CD4-positive, alpha-beta T cell treated with Interleukin-1 beta for 1 hour (primary cell): ENCODE results near the gene APH1B.
"Not testable (repeated sequence)": the region's sequence is repeated elsewhere in the genome, so short reads cannot be mapped to it uniquely, and the experiment has no call there.

Experiments
- DNase-seq, 2 donors: peaks; one replicate each; pipeline ENCODE4 v3.0.0-alpha.2; 2020 to 2022

Gene APH1B

DNA sequence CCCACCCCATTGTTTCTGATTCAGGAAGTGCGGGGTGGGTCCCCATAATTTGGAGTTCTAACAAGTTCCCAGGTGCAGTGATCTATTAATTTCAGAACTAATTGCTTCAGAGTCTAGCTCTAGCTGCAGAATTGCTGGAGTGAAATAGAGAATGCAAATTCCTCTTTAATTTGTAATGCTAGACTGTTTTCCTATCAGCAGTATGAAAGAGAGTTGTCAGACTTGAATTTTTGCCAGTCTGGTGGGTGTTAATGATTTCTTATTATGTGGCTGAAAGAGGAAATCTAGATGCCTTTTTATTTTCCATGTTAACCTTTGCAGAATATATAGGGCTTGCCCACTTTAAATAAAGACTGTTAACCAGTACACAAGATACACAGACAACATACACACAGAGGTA lies 23.7 kb downstream of the APH1B start:
- no peak for DNase-seq

DNA sequence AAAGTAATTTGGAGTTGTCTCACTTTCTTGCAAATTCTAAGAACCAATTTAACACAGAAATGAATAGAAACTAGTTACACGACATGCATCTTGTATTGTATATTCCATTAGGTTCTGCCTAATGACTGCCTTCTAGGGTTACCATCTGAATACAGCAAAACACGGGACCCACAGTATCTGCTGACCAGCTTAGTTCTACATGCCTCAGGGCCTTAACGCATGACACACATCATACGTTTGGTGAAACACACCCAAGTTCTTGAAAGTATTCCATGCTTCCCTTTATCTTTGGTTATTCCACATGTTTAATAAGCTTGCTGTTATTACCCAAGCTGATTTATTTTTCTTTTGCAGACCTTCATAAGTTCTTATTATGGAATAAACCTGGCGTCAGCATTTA lies 27.9 kb downstream of the APH1B start:
- DNase-seq: no peak

DNA sequence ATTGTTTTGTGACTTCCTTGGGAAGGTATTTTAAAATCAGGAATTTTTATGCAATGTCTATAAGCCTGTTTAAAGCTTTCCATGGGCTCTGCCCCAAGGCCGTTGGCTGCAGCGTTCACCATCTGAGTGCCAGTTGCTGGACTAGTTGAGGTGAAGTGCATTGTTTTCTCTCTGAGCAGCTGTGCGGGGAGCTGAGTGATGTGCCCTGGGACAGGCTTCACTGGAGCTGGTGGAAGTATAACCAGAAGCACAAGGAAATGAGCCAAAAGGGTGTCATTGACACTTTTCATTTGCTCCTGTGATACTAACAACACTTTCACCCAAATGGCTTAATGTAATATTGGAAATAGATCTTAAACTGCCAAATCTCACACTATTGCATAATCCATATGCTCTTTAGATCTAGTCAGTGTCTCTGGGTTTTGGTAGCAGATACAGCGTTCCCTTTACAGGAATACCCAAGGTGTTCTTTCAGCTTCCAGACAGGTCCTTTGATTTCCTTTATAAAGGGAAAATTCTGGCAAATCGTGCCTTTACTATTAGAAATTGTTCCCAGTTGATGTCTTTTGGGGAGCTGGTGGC lies 29.2 kb downstream of the APH1B start:
- no peak for DNase-seq

DNA sequence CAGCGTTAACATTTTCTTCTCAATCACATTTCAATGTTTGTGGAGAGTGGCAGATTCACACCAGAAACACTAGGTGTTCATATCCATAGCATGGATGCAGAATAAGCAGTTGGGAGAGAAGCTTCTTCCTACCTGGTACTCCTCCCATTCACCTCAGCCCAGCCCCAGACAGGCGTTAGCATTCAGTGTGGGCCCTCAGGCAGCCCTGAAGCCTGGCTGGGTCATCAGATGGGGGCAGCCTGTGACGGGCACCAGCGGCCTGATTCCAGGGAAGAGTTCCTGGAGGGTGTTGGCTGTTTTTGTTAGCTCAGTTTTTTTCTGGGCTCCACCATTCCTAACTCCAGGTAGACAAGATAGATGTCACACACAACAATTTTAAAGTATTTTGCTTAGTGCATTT lies 31.1 kb downstream of the APH1B start:
- DNase-seq: no peak

DNA sequence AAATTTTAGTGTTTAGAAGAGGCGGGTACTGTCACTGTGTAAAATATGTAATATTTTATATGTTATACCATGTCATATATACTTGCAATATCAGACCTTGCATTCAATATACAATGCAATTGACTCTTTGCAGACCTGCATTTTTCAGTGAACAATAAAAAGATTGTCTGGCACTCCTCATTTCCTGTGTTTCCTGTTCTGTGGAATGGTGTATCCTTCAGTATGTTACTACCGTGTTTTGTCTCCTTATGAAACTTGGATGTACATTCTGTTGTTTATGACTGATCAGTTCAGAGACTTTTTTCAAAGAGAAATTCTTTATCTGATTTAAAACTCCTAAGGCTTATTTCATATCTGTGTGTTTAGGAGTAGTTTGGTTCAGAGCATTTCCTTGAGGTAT lies 31.5 kb downstream of the APH1B start:
- DNase-seq: no peak

DNA sequence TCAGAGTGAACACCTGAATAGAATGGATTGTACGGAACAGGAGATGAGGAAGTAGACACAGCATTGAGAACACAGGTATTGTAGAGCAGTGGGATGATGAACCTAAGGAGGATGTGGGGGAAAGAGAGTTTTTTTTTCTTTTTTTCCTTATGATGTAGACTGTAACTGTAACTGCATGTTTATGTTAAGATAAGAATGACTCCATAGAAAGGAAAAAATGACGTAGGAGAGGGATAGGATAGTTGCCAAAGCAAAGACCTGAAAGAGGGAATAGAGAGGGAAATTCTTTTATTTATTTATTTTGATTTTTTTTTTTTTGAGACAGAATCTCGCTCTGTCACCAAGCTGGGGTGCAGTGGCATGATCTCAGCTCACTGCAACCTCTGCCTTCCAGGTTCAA lies 33.2 kb downstream of the APH1B start:
- no peak for DNase-seq

DNA sequence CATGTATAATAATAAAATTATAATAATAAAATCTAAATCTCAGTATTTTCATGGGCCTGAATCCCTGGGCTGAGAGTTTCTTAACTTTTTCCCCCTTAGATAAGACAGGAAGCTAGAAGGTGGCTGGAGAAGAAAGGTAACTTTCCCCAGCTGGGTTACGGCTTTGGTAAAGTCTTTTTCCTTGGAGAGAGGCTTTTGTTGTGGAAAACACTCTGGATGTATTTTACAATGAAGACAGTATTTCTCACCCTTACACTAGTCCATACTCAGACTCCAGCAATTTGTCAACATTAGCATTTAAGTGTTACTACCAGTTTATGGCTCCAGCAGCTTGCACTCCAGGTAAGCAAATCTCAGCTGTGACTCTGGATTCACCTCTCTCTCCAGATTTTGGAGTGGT lies 34.9 kb downstream of the APH1B start:
- no peak for DNase-seq

DNA sequence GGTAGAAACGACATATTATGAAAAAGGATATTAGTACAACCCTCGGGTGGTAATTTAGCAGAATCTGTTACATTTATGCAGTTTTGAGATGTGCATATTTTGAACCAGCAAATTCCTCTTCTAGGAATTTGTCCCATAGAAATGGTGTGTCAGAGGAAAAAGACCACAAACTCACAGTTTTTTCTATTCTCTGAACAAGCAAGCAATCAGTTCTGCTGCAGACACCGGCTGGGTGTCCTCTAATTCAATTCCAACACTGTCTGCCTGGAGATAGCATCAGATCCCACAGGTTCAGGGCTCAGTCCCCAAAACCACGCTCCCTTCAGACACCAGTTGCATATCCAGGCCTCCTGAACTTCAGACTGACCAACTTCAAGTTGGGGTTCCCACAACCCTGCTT lies 36.4 kb downstream of the APH1B start:
- DNase-seq: no peak

DNA sequence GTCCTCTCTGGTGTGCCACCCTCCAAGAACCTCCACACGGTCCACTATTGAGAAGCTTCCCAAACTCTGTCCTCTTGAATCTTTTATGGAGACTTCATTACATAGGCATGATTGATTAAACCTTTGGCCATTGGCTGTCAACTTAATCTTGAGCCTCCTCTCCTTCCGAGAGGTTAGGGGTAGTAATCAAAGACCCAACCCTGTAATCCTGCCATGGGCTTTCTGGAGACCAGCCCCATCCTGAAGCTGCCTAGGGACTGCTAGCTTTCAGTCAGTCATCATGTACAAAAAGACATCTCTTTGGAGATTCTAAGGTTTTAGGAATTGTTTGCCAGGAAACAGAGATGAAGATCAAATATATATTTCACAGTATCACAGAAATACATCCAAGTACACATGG lies 37.0 kb downstream of the APH1B start:
- no peak for DNase-seq

DNA sequence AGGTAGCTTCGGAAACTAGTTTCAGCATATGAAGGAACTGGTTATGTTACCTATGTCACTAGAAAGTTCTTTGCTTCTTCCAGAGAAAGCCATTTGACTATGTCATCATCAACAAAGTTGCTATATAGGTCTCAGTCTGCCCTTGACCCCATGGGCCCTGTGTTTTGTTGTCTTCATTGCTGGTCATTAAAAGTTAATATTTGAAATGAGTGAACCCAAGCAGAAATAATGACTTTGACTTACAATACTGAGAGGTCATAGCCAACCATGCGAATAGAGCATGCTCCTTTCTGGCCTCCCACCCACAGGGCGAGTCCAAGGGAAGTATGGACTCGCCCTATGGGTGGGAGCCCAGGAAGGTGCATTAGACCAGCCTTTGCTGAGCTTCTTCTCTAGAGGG lies 40.9 kb downstream of the APH1B start:
- DNase-seq: no peak

DNA sequence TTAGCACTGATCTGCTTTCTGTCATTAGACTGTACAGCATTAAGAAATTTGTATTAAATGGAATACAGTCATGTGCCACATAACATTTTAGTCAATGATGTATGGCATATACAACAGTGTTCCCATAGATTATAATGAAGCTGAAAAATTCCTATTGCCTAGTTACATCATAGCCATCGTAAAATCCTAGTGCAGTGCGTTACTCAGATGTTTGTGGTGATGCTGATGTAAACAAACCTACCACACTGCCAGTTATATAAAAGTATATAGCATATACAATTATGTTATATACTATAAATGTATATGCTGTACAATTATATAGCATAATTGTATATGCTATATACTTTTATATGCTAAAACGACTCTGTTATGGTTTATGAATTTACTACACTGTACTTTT lies 41.7 kb downstream of the APH1B start:
- DNase-seq: no peak

DNA sequence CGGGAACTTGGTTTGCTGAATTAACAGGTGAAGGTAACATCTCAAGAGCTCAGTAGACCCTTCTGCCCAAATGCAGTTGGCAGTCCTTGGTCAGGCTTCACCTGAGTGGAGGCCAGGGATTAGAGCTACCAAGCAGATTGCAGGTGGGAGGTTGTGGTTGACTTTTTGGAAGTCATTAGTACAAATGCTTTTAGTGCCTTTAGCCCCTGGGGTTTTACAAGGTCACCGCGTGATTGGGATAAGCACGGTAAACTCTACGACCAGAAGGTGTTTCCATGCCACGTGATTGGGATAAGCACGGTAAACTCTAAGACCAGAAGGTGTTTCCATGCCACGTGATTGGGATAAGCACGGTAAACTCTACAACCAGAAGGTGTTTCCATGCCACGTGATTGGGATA lies 43.0 kb downstream of the APH1B start:
- DNase-seq: not testable (repeated sequence)

DNA sequence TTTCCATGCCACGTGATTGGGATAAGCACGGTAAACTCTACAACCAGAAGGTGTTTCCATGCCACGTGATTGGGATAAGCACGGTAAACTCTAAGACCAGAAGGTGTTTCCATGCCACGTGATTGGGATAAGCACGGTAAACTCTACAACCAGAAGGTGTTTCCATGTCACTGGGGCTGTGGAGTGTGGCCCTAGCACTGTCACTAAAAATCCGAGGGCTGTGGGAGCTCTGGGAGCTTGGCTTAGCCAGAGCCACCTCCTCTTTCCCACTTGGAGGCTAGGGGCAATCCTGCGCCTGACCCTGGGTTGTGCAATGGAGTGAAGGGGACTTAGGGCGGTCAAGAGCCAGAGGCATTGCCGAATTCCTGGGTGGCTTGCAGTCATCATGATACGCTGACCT lies 43.6 kb downstream of the APH1B start:
- DNase-seq: not testable (repeated sequence)

DNA sequence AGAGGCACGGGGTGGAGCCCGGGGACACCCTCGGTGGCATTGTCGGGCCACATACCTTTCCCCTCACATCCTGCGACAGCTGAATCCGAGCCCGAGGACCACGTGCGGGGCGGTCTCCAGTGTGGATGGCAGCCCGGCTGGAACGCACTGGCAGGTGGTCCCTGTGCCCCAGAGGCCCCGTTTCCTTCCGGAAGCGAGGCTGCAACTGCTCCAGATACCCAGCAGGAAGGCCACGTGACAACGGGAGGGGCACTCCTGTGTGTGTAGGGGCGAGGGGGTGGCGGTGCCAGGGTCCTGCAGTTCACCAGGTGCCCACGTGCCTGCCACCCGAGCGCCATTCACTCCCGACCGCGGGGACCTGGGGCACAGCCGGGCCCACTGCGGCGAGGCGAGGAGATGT lies 44.1 kb downstream of the APH1B start:
- DNase-seq: no peak

DNA sequence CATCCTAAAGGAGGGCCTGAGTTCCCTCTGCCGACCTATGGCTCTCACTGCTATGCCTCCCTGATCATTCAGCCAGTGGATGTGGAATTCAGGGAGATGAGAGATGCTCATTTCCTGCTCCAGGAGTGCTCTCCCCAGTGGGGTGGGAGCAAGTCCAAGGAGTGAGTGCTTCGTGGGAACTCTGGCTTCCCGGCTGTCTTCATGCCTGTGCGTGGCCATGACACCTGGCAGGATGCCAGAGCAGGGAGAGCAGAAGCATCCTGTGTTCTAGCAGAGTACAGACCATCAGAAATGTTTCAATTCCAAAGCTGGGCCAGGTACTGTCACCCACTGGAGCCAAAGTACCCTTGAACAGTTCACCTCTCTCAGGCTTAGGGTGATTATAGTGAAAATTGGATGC lies 45.1 kb downstream of the APH1B start:
- DNase-seq: no peak

DNA sequence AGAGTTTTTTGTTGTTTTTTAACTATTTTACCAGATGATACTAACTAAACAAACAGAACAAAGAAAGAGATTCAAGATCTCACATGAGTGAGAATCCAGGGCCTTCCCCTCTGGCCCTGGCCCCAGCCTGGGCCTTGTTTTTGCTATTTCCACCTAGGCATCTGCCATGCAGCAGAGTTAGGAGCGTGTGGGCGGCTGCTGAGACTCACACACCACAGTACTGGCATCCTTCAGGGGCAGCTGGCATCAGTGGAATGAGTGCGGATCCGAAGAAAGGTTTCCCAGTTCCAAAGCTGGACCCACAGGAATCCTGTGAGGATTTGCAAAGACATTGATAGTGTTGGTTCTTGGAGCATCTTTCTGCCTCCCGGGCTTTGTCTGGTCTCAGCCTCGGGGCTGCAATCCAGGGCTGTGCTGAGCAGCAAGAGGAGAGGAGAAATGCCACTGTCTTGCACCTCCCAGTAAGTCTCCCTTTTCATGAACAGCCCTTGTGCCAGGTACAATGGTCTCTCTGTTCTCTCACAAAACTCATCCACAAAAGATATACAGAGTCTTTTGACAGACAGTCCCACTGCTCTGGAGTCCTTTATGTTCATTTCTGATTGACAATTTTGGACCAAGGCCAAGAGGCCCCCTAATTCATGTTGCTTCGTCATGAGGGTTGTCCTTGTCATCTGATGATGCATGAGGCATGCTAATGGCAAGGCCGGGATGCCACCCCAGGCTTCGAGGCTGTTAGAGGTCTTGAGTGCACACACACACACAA lies 46.6 kb downstream of the APH1B start:
- no peak for DNase-seq

DNA sequence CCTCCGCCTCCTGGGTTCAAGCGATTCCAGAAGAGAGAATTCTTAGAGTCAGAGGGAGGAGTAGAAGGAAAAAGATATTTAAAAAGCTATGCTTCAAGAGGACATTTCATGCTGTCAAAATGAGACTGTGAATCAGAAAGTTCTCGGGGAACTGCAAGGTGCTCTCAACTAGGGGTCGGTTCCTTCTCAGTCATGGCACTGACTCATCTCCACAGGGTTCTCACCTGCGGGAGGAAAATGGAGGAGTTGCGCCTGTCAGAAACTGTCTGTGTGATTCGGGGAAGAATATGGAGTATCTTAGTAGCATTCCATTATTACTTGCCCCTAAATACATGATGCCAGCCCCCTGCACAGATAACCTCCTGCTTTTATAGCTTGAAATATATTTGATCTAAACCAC lies 47.4 kb downstream of the APH1B start:
- no peak for DNase-seq

DNA sequence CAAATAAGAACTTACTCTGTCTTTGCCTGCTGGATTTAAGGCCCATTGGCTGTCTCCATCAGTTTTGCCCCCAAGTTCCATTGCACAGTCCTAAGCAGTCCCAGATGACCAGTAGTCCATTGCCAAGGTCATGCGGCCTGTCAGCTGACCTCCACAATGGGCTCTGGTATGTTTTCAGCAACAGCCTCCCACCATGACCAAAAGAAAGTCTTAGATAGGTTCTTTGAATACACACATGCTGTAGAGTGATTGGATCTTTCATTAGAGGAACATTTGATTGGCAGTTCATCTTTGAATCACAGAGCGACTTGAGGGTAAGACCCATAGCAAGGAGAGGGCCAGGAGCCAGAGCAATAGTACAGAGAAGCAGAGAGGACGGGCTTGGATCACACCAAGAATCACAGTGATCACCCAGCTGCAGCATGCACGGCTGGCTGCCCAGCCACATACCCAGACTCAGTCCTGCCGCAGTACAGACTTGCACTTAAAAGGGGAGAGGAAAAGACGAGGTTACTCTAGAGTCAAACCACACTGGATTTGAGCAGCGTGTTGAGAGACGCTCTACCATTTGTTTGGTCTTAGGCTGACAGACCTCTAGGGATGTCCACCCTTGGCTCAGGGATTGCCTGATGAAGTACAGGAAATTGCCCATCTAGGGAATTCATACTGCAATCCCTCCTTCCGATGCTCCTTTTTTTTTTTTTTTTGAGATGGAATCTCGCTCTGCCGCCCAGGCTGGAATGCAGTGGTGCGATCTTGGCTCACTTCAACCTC lies 50.4 kb downstream of the APH1B start:
- no peak for DNase-seq

DNA sequence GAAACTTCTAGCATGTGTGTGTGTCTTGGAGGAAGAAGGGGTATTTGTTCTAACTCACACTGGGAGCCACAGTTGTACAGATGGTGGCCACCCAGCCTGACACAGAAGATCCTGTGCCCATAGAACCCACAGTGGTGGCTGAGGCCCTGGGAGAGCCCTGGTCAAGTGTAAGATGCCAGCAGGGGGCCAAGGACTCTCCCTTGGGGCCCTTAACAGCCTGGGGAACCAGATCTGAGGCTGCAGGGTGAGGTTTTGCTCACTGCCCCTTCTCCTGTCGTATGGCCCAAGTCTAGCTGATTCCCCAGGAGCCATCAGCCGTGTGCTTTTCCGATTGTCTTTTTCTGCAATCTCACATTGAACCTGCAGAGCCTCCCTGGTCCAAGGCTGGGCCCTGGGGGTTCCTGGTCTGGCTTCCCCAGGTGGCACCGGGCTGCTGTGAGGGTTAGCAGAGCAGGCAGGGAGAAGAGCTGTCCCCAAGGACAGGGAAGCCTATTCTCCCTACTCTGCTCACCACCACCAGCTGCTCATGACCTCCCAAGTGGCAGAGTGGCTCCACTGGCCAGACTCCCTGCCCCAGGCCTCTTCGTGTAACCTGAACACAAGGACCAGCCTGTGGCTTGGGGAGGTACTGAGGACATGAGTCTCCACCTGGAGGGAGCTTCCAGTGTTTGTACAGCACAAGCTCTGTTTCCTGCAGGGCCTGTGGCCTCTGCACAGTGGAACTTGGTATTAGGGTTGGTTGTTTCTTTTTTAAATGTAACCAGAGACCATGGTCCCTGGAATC lies 52.4 kb downstream of the APH1B start:
- DNase-seq: no peak

DNA sequence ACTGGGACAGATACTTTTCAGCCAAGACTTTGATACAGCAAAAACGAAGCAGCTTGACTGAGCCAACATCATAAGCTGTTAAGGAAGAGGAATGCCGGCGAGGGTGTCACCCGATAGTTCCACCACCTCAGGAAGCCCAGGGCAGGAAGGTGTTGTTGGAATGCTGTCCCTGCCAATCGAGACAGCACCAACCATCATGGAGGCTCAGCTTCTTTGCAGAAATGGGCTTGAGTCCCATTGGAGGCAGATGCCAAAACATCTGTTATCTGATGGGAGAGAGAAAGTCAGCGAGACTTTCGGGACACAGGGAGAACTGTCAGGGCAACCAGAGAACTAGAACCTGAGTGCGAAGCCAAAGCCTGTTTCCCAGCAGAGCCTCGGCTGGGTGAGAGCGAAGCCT lies 53.5 kb downstream of the APH1B start:
- DNase-seq: no peak

DNA sequence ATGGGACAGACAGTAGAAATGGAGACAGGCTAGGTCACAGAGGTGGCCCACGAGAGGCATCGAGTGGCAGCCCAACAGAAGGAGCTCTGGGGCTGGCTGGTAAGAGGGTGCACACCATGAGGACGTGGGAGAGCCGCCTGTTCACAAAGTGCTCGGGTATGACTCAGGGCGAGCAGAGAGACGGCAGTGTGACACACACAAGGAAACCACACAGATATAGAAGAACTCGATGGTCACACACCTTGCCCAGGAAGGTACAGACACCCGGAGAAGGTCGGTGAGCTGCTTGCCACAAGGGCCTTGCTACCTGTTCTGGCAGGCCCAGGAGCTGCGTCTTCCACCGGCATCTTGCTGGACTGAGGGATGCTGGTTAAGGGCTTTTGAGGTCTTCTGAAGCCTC lies 54.1 kb downstream of the APH1B start:
- no peak for DNase-seq

DNA sequence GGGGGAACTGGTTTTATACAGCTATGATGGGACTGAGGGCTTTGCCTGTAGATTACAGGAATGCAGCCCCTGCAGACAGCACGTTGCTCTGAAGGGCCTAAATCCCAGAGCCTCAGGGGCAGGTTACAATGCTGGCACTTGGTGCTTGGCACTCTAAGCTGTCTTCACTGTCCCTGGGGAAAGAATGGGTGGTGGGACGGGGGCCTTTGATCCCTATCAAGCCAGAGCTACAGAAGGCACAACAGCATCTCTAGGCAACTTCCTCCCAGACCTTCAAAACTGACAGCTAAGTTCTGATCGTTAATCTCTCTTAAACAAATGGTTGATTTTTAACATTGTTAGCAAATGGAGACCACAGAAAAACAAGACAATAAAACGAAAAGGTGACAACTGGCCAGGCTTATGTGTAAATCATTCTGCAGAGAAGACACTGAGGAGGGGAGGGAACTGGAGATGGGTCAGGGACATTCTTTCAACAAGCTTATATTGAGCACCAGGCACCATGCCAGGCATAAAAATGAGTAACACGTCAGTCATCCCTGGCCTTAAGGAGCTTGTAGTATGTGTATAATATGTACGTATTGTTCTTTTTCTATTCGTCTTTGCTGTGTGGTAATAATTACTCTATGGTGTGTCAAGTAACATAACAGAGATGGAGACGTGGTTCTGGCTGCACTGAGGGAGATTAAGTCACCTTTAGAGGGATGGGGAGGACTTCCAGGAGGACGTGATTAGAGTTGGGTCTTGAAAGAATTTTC lies 55.1 kb downstream of the APH1B start:
- DNase-seq: no peak

DNA sequence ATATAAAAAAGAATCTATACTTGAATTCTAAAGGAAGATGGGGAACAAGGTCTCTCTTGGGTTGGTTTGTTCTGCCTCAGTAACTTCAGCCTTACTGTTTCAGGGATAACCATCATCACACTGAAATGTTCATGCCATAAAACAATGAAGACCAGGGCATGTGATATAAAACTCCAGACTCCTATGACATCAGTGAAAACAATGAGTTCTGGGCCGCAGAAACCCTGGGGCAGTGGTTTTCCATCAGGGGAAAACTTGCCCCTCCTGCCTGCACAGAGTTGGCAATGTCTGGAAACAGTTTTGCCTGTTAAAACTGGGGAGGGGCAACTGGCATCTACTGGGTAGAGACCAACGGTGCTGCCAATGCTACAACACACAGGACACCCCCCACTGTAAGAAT lies 57.4 kb downstream of the APH1B start:
- no peak for DNase-seq
